Caco-2 (cell line): ENCODE measurements around the gene CCDC3. TPM values are rescaled to one million over a fixed set of nuclear protein-coding genes. Genes with fewer than 3 reads are reported as not detected.

ENCODE experiments used
- BruUV-seq: library from RNA; stranded (reverse); fragments of 400-500 nt; replicated peaks from 2 replicates; lab custom pipeline; 2021; lab: Mats Ljungman, UMichigan
- CTCF ChIA-PET: fragments of 300-600 bp; sonication (Branson Sonifier 250); formaldehyde crosslinking; loops from one replicate; lab custom pipeline; 2022; ENCODE audit warnings: antibody characterized with exemption; lab: Charles Lee
- POLR2A ChIA-PET: fragments of 300-600 bp; sonication (Branson Sonifier 250); formaldehyde crosslinking; loops from one replicate; lab custom pipeline; 2022; ENCODE audit warnings: antibody characterized with exemption; lab: Charles Lee
- DNase-seq, 2 experiments: peaks; one replicate each; pipeline versions ENCODE4 v3.0.0 to v3.0.0-alpha.2; 2020 to 2022
- H3K27me3 ChIP-seq: replicated peaks from 2 replicates; pipeline ENCODE4 v1.6.0; 2011; ENCODE audit warnings: low read length; ENCODE audit not compliant: control insufficient read depth, insufficient read depth
- H3K36me3 ChIP-seq: 2 replicates; pipeline ENCODE4 v1.5.1; 2011; ENCODE audit warnings: low read length; ENCODE audit not compliant: control insufficient read depth, insufficient read depth
- H3K4me1 ChIP-seq: fragments of 250-450 bp; sonication (Bioruptor Pico); 2 replicates; pipeline ENCODE4 v1.5.1; 2020; ENCODE audit warnings: mild to moderate bottlenecking
- H3K4me3 ChIP-seq: 2 replicates; pipeline ENCODE4 v1.5.1; 2011; ENCODE audit warnings: low read depth, mild to moderate bottlenecking, control low read depth, low read length
- H3K9me3 ChIP-seq: fragments of 250-450 bp; sonication (Bioruptor Pico); 2 replicates; pipeline ENCODE4 v1.5.1; 2020; ENCODE audit warnings: mild to moderate bottlenecking, moderate library complexity
- H3K27ac Mint-ChIP-seq: one replicate; pipeline ENCODE4 v1.8.0; 2022; ENCODE audit warnings: mixed read lengths; ENCODE audit not compliant: unreplicated experiment
- H3K27me3 Mint-ChIP-seq: one replicate; pipeline ENCODE4 v1.8.0; 2022; ENCODE audit warnings: mixed read lengths; ENCODE audit not compliant: insufficient read depth, unreplicated experiment
- H3K36me3 Mint-ChIP-seq: one replicate; pipeline ENCODE4 v1.8.0; 2022; ENCODE audit warnings: mild to moderate bottlenecking, mixed read lengths; ENCODE audit not compliant: insufficient read depth, unreplicated experiment
- H3K4me1 Mint-ChIP-seq: one replicate; pipeline ENCODE4 v1.8.0; 2022; ENCODE audit warnings: low read depth, mixed read lengths; ENCODE audit not compliant: unreplicated experiment
- H3K4me3 Mint-ChIP-seq: one replicate; pipeline ENCODE4 v1.8.0; 2022; ENCODE audit warnings: mild to moderate bottlenecking, moderate library complexity, mixed read lengths; ENCODE audit not compliant: unreplicated experiment
- H3K9me3 Mint-ChIP-seq: one replicate; pipeline ENCODE4 v1.8.0; 2022; ENCODE audit warnings: mixed read lengths; ENCODE audit not compliant: unreplicated experiment
- intact Hi-C: fragments of 100-400 bp; cut with micrococcal nuclease; formaldehyde crosslinking; loops from one replicate; pipeline ENCODE4 v1.10.0; 2022; ENCODE audit not compliant: unreplicated experiment
- total RNA-seq: library from RNA; stranded (reverse); gene quantifications from 2 replicates; pipeline ENCODE4 v1.2.3, GENCODE V29; 2022
- TF ChIP-seq, protein P1 (sequence below), 2 experiments: fragments of 200-600 bp in 1 of 2; IDR thresholded peaks; 1 replicate in 1 of 2; 2 replicates in 1 of 2; pipeline versions ENCODE4 v1.5.1 to v1.8.0; 2011 to 2022; ENCODE audit warnings: antibody characterized with exemption in 1 of 2, control low read depth in 1 of 2, inconsistent platforms in 1 of 2, low read depth in 1 of 2, low read length in 1 of 2, mild to moderate bottlenecking in 1 of 2, moderate library complexity in 1 of 2; ENCODE audit not compliant: insufficient read depth in 1 of 2, severe bottlenecking in 1 of 2, unreplicated experiment in 1 of 2

CCDC3 gene
- total RNA-seq, 1 experiment from 2014 or later, result 3.2 TPM

GRCh38 chr10:12938271-12938670 lies 63.2 kb downstream of the CCDC3 start:
- 0 out of 2 replicates have a peak, but pooled peaks cover 3% of the 10 kb centered on the region for H3K9me3 ChIP-seq
- no peak overlapping the region for H3K4me3 Mint-ChIP-seq
- no peaks in the 10 kb centered on the region for H3K9me3 Mint-ChIP-seq
- H3K4me1 ChIP-seq, result no peaks in the 10 kb centered on the region
- TF ChIP-seq, protein P1, sequence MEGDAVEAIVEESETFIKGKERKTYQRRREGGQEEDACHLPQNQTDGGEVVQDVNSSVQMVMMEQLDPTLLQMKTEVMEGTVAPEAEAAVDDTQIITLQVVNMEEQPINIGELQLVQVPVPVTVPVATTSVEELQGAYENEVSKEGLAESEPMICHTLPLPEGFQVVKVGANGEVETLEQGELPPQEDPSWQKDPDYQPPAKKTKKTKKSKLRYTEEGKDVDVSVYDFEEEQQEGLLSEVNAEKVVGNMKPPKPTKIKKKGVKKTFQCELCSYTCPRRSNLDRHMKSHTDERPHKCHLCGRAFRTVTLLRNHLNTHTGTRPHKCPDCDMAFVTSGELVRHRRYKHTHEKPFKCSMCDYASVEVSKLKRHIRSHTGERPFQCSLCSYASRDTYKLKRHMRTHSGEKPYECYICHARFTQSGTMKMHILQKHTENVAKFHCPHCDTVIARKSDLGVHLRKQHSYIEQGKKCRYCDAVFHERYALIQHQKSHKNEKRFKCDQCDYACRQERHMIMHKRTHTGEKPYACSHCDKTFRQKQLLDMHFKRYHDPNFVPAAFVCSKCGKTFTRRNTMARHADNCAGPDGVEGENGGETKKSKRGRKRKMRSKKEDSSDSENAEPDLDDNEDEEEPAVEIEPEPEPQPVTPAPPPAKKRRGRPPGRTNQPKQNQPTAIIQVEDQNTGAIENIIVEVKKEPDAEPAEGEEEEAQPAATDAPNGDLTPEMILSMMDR (IDR thresholded peaks at IDR 0.05; ENCODE audit: insufficient read depth in 1 of 2, low read depth in 1 of 2, low read length in 1 of 2, severe bottlenecking in 1 of 2, unreplicated experiment in 1 of 2), result no peak
- intact Hi-C loops, result no loop called here
- CTCF ChIA-PET, result interaction anchor here (0.6 kb wide), 1 partner anchor 28 kb away, joined by 3 read pairs; no protein-coding TSS in a partner anchor
- H3K36me3 Mint-ChIP-seq, result no peaks in the 10 kb centered on the region
- no peak overlapping the region for H3K27ac Mint-ChIP-seq
- no peaks in the 10 kb centered on the region for H3K36me3 ChIP-seq
- no peak overlapping the region for H3K4me3 ChIP-seq
- POLR2A ChIA-PET, result no interaction called here
- DNase-seq, result no peak
- no TSS peak for BruUV-seq
- no peaks in the 10 kb centered on the region for H3K4me1 Mint-ChIP-seq
- H3K27me3 Mint-ChIP-seq, result peaks cover 9% of the 10 kb centered on the region
- H3K27me3 ChIP-seq, result 0 out of 2 replicates have a peak, but pooled peaks cover 2% of the 10 kb centered on the region

DNA sequence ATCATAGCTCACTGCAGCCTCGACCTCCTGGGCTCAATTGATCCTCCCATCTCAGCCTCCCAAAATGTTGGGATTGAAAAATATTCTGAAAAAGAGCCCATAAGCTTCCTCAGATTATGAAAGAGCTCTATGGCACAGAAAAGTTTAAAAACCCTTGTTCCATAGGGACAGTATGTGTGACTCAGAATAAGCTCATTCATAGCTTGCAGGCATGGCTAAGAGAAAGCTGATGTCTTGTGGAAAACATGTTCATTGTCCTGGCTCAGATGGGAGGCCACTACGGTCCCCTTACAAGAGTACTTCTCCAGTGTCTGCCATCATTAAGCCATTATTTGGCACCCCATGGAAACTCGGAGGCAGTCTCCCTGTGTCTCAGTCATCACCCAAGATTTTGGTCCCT lies 64.0 kb downstream of the CCDC3 start:
- Mint-ChIP-seq H3K27me3 (peaks cover 15% of the 10 kb centered on the region), H3K4me1 (no peaks in the 10 kb centered on the region), H3K27ac (no peak overlapping the region), H3K36me3 (no peaks in the 10 kb centered on the region), H3K4me3 (no peak overlapping the region), H3K9me3 (no peaks in the 10 kb centered on the region)
- intact Hi-C loops, result no loop called here
- H3K27me3 ChIP-seq, result 0 out of 2 replicates have a peak, but pooled peaks cover 2% of the 10 kb centered on the region
- H3K9me3 ChIP-seq, result 0 out of 2 replicates have a peak, but pooled peaks cover 3% of the 10 kb centered on the region
- POLR2A ChIA-PET, result no interaction called here
- no peak for DNase-seq
- TF ChIP-seq, protein P1 (IDR thresholded peaks at IDR 0.05; ENCODE audit: insufficient read depth in 1 of 2, low read depth in 1 of 2, low read length in 1 of 2, severe bottlenecking in 1 of 2, unreplicated experiment in 1 of 2), result no peak
- no peaks in the 10 kb centered on the region for H3K36me3 ChIP-seq
- CTCF ChIA-PET, result interaction anchor here (0.6 kb wide), 1 partner anchor 27 kb away, joined by 3 read pairs; no protein-coding TSS in a partner anchor
- no peak overlapping the region for H3K4me3 ChIP-seq
- no peaks in the 10 kb centered on the region for H3K4me1 ChIP-seq
- BruUV-seq, result no TSS peak

DNA sequence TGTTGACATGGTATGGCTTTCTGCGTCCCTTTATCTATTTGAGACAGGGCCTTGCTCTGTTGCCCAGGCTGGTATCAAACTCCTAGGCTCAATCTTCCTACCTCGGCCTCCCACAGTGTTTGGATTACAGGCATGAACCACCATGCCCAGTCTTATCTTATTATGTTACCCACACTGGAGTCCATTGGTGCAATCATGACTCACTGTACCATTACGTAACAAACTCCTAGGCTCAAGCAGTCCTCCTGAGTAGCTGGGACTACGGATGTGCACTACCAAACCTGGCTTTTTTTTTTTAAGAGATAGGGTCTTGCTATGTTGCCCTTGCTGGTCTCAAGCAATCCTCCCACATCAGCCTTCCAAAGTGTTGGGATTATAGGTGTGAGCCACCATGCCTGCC lies 66.7 kb downstream of the CCDC3 start:
- Histone ChIP-seq H3K27me3 (0 out of 2 replicates have a peak, but pooled peaks cover 2% of the 10 kb centered on the region), H3K4me1 (no peaks in the 10 kb centered on the region), H3K9me3 (no peaks in the 10 kb centered on the region), H3K36me3 (no peaks in the 10 kb centered on the region), H3K4me3 (no peak overlapping the region)
- H3K4me3 Mint-ChIP-seq, result no peak overlapping the region
- ChIA-PET CTCF (interaction anchor here (0.6 kb wide), 2 partner anchors 210 to 653 kb away, joined by 3 read pairs; no protein-coding TSS in a partner anchor), POLR2A (no interaction called here)
- no peak overlapping the region for H3K27ac Mint-ChIP-seq
- intact Hi-C loops, result no loop called here
- peaks cover 15% of the 10 kb centered on the region for H3K27me3 Mint-ChIP-seq
- no peaks in the 10 kb centered on the region for H3K36me3 Mint-ChIP-seq
- BruUV-seq, result no TSS peak
- H3K4me1 Mint-ChIP-seq, result no peaks in the 10 kb centered on the region
- H3K9me3 Mint-ChIP-seq, result no peaks in the 10 kb centered on the region
- TF ChIP-seq, protein P1 (IDR thresholded peaks at IDR 0.05; ENCODE audit: insufficient read depth in 1 of 2, low read depth in 1 of 2, low read length in 1 of 2, severe bottlenecking in 1 of 2, unreplicated experiment in 1 of 2), result no peak
- no peak for DNase-seq
